HL-60/S4 (cell line): ENCODE data around the gene MSANTD2.

Experiments
- in situ Hi-C: fragments of 300-500 bp; cut with MboI; formaldehyde crosslinking; loops from 2 replicates; pipeline ENCODE4 v1.14.3; 2022; ENCODE audit warnings: low sequenced_read_pairs

Gene MSANTD2

DNA sequence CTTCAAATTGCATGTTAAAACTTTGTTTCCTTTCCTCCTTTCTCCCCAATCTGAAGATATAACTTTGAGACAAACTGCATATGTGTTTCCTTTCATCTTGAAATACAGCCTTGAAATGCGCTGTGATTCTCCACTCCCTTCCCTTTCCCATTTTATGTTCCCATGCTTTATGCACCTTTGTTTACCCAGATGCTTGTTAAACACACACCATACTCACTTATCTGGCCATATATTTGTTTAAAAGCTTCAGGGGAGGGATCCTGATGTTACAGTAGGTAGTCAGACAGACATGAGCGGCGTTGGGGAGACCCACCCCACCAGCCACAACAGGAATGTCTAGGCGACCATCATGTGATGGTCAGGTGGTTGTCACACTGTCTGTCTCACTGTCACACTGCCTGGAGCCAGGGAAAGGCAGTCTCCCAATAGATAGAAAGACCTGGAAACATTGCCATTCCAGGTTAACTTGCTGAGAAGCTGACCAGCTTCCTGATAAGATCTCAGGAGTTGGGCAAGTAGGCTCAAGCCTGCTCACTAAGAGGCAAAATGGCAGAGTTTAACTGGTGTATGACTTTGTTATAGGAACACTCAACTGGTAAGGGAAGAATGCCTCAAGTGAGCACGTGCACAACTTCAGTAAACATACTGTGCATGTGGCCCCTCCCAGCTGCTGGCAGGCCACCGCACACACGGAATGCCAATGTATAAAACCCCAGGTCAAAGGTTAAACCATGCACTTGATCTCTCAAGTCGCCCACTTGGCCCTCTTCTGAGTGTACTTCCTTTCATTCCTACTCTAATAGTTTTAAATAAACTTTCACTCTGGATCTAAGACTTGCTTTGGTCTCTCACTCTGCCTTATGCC lies 23.5 kb upstream of the MSANTD2 start:
- in situ Hi-C loops, result no loop called here

DNA sequence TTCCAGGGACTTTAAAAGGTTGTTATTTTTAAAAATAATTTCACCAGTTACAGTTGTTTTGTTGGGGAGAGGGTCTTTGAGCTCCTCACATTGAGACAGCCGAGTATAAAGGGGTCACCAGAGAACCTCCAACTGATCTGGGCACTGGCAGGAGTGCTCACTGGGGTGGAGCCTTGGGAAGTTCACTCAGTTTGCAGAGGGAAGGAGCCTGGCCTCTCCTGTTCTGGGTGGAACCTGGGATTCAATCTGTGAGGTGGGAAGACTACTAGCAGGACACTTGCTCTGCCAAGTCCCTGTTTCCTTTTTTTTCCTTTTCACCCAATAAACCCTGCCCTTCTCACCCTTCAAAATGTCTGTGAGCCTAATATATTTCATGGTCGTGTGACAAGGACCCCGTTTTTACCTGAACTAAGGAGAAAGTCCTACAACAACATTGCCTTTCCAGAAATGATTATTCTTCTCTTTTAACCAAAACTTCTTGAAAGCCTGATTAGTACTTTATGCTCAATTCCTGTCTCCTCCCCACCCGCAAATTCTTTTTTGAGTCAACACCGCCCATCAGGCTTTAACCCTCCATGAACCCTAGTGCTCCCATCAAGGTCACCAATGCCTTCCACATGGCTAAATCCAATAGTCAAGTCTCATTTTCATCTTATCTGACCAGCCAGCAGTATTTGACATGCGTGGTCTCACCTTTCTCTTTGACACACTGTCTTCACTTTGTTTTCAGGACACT lies 22.0 kb upstream of the MSANTD2 start:
- in situ Hi-C loops, result no loop called here

DNA sequence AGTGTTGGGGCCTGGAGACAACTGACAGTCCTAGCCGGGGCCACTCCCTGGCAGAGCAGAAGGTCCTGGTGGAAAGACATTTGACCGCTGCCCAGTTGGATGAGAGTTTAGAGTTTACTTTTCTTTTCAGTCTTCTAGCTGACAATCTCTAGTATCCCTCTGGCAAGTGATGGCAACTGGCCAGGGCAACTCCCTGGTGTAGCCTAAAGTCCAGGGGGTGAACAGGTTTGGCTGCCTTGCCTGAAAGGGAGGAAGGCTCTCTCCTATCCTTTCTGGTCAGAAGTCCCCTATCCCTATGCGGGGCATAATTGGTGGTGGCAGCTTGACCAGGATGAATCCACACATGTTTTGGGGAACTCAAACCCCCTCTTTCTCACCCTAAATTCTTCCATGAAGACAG lies 16.8 kb upstream of the MSANTD2 start:
- in situ Hi-C loops, result no loop called here

DNA sequence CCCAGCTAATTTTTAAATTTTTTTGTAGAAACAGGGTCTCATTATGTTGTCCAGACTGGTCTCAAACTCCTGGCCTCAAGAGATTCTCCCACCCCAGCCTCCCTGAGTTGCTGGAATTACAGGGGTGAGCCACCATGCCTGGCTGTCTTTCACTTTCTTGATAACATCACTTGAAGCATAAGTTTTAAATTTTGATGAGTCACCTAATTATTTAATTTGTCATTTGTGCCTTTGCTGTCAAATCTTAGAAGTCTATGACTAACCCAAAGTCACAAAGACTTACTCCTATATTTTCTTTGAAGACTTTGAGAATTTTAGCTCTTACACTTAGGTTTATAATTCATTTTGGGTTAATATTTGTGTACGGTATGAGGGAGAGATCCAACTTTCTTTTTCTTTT lies 14.5 kb upstream of the MSANTD2 start:
- in situ Hi-C loops, result no loop called here

DNA sequence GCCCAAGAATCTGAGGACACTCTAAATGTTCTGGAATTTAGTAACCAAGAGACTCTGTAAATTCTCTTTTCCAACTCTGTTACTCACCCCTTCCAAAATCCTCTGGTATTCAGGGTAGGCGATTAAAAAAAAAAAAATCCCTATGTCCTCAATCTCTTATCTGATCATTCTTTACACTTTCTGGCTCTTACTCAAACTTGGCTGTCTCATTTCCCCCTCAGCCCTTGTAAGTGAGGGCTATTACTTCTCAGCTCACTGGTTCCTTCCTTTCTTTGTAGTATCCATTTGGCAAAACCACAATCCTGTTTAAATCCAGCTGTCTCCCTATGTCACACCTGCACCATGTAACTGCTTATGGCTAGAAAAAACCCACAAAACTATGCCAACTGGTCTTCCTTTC lies 12.7 kb upstream of the MSANTD2 start:
- in situ Hi-C loops, result no loop called here

DNA sequence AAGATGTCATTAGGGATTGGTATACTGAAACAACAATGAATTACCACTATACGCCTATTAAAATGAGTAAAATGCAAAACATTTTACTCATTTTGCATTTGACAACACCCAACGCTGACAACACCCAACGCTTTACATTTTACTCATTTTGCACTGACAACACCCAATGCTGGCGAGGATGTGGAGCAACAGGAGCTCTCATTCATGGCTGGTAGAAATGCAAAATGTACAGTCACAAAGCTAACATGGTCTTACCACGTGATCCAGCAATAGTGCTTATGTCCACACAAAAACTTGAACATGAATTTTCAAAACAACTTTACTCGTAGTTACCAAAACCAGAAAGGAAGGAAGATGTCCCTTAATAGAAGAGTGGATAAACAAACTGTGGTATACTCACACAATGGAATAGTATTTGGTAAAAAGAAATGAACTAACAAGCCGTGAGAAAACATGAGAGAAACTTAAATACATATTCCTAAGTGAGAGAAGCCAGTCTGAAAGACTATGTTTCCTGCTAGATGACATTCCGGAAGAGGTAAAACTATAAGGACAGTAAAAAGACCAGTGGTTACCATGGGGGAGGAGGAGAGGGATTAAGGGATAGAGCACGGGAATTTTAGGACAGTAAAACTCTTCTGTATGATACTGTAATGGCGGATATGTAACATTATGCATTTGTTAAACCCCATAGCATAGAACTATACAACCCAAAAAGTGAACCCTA lies 11.4 kb upstream of the MSANTD2 start:
- in situ Hi-C loops, result no loop called here

DNA sequence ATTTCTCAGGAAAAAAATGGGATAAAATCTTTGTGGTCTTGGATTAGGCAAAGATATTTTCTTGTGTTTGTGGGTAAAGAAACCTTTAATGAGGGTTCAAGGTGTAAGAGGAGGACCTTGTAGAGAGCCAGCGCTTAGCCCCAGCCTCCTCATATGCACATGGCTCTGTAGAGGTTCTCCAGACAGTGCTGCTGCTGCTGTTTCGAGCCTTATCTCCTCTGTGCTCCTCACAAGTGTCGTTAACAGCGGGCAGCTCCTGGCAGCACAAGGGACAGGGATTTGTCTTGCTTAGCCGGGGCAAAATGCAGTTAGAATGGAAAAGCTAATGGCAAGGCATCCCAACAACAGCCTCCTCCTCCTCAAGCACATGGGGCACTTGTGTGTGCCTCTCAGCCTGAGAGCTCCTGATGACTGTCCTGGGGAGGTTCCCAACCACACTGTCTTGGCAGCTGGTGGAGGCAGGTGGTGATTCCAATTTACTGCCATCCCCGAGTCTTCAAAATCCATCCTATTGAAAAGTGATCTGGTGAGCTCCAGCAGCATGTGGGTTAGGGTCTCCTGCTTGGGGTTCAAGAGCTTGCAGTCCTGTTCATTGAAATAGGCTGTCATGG lies 7.6 kb upstream of the MSANTD2 start:
- in situ Hi-C loops, result no loop called here

DNA sequence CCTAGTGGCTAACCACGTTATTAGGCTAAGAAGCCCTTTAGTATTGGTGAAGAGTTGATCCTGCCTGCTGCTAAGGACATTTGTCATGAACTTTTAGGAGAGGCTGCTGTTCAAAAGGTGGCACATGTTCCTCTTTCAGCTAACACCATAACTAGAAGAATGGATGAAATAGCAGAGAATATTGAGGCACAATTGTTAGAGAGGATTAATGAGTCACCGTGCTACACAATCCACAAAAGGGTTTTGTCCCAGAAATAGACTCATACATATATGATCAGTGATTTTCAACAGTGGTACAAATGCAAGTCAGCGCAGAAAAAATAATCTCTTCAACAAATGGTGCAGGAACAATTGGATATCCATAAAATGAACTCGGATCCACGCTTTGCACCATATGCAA lies 7.0 kb upstream of the MSANTD2 start:
- in situ Hi-C loops, result no loop called here

DNA sequence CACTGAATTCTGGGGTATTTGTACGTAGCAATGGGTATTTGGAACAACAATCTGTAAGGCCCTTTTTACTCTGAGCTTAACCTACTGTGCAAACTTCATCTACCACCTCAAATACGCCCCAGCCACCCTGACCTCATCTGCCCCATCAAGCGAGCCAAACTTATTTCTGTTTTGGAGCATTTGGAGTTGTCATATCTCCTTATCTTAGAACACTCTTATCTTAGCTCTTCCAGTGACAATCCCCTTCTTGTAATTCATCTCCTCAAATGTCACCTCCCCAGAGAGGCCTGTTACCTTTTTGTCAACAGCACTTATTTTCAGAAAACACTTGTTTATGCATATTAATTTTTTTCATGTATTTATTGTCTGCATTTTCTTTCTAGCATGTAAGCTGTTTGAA lies 4.7 kb upstream of the MSANTD2 start:
- in situ Hi-C loops, result no loop called here

DNA sequence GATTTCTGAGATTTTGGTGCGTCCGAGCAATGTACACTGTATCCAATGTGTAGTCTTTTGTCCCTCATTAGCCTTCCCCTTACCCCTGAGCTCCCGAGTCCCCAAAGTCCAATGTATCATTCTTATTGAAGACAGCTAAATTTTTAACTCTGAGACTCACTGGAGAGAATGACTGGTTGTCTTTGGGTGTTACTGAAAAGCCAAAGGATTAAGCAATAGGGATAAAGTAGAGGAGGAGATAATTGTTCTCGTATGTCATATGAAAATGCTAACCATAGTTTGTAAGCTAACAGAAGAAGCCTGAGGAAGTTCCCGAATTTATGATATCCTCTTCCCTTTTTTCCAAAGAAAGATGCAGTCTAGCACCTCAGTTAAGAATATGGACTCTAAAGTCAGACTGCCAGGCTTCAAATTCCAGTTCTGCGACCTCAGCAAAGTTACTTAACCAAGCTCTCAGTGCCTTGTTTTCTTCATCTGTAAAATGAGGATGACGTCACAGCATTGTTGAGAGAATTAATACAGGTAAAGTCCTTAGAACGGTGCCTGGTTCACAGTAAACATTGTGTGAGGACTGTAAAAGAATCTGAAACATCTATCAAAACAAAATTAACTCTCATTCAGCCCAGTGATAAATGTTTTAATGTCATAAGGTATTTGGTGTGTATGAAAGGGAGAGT lies 1.6 kb upstream of the MSANTD2 start:
- in situ Hi-C loops, result no loop called here

DNA sequence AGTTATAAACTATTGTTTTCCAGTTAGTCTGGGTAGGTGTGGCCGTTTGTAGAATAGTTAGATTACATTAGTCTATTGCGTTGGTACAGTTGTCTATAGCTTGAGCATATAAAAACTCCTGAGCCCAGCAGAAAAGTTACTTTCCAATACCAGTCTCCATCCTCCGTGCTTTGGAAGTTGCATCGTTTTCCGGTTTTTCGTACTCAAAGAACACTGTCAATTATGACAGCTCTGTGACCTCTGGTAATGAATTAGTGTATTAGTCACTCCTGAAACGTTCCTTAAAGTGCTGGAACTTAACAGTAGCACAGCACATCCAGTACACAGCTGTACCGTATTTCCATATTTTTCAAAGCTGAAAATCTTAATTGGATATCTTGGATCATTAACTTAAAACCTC lies 808 bp upstream of the MSANTD2 start:
- in situ Hi-C loops, result no loop called here

DNA sequence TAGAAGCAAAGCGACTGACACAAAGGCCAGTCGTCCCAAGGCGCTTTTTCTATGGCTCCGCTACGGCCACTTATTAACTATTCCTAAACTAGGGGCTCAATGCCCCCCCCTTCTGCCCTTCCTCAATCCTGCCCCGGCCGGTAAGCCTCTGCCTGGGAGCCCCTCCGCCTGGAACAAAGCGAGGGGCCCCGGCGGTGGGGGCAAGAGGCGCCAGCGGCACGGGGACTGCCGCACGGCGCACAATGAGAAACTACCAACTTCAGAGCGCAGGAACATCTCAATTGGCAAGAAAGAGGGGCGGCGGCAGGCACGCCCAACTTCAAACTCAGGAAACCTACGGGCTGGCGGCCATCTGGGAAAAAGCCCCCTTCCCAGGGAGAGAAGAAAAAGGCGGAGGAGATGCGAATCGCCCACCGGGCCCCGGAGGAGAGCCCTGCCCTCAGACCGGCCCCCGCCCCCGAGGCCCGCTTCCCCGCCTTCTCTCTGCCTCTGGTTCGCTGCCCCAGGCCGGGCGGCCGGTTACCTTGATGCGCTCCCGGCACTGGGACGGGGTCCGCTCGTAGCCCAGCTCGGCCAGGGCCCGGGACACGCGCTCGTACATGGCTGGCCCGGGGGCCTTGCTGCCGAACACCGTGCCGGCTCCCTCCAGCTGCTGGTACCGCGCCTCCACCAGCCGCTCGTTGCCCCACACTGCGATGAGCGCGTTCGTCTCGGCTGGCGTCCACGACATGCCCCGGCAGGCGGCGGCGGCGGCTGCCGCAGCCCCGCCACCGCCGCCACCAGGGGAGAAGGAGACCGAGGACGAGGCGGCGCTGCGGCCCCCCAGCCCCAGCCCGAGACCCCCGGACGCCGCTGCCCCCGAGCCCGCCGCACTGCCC lies 619 bp downstream of the MSANTD2 start:
- in situ Hi-C loops, result no loop called here

DNA sequence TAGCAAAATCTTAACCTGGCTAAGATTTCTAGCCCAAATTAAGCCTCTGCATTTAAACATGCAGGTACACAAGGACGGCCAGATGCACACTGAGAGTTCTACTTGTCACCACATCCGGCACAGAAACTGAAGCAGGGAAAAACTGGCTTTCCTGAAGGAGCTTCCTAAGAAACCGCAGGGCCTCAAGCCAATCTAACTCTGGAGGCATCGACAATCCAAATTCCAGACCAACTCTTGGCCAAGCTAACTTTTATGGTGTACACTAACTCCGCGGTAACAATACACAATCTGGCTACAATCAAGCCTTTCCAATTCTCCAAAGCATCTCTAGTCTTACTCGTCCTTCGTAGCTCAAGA lies 1.2 kb downstream of the MSANTD2 start:
- in situ Hi-C loops, result no loop called here

DNA sequence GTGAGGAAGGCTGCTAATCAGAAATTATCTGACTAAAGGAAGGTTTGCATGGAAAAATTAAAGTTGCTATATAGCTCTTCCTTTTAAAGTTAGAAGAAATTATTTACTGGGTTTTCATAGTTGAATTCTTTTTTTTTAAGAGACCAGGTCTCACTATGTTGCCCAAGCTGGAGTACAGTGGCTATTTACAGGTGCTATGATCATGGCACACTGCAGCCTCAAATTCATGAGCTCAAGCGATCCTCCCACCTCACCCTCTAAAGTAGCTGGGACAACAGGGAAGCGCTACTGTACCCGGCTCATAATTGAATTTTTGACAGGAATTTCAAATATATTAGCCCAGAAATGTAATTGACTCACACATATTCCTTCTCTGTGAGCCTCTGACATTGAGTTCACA lies 3.9 kb downstream of the MSANTD2 start:
- in situ Hi-C loops, result no loop called here

DNA sequence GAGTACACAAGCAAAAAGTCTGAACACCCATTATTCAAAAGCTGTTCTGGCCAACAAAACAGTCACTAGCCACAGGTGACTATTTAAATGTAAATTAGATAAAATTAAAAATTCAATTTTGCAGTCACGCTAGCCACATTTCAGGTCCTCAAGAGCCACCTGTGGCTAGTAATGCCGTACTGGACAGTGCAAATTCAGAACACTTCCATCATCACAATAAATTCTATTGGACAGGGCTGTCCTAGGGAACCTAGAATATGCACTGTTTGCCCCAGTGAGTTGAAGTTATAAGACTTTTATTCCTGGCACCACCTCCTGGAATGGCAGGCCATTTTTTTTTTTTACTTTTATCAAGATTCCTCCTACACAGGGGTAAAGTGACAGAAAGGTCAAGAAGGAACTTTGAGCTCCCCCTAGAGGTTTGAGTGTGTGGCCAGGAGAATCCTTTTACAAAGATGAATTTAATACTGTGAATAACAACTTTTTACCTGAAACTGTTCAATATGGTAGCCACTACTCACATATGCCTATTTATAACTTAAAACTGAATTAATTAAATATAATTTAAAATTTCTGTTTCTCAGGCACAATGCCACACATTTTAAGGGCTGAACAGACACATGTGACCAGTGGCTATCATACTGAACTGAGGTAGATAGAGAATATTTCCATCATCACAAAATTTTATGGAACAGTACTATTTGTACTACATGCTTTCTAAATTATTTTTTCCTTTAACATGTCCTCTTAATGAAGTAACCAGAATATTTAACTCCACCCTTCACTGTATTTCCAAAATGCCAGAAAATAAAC lies 6.5 kb downstream of the MSANTD2 start:
- in situ Hi-C loops, result no loop called here

DNA sequence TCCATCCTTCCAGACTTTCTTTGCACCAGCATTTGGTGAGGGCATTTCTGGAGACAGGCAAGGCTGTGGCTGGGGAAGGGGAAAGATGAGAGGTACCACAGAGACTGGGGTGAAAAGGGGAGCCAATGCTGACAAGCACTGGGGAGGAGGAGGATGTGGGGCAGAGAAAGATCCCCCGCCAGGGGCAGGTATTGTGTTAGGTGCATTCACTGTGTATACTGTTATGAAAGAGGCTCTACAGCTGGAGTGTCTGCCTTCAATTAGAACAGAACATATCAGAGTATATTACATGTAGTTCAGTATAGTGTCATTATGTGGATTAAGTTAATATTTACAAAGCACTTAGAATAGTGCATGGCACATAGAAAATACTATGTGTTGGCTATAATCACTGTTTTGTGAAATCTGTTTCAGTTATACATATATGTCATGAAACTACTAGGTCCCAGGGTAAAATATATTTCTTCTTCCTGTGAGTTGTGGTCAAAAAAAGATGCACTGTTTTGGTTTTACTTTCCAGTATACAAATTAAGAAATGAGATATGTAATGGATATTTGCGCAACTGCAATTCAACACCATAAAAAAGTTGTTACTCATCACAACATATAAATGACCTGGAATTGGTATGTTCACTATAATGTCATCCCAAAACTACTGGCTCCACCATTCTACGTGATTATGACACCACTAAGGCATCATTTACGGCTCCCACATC lies 8.4 kb downstream of the MSANTD2 start:
- in situ Hi-C loops, result no loop called here

DNA sequence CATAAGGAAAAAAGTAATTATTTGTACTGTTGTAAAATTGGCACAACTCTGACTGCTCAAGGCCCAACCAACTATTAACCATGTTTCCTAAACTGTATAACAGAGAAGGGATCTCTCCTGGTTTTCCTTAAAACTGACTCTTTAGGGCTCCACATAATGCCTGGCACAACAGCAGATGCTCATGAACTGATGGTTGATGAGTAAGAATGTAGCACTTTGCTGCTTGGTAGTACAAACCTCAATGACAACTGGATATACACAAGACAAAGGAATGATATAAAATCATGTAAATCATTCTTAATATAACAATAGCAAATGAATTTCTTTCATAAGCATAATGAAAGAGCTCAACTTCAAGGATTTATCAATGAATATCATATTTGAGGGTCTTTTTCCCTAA lies 11.7 kb downstream of the MSANTD2 start:
- in situ Hi-C loops, result no loop called here

DNA sequence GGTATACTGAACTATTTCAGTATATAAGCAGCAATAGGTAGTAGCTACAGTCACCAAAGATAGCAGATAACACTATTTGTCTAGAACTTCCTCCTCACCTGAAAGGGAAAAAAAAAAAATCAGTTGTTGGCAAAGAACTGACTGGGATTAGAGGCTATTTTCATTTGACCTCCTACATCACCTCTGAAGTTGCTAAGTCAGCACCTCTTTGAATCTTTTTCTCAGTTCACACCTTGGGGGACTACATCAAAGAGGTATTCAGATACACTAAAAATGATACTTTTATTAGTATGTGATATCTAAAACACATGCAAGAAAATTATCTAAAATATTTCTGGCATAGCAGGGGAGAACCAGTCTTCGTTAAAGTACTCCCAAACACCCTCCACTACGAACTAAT lies 16.2 kb downstream of the MSANTD2 start:
- in situ Hi-C loops, result no loop called here
